Upper lobe of right lung (tissue), 1 donor: ENCODE measurements around the gene SLC44A5. TPM values are rescaled to one million over a fixed set of nuclear protein-coding genes. Genes with fewer than 3 reads are reported as not detected.
"Not testable (repeated sequence)": the region's sequence is repeated elsewhere in the genome, so short reads cannot be mapped to it uniquely, and the experiment has no call there.

Experiments used
- ATAC-seq: fragments of 200-7000 bp; cut with Tn5 transposase; one replicate; pipeline ENCODE4 v1.9.1; 2020; ENCODE audit warnings: mild to moderate bottlenecking, moderate library complexity
- DNase-seq: peaks from one replicate; pipeline ENCODE4 v3.0.0-alpha.2; 2020
- H3K27ac ChIP-seq: fragments of 200-600 bp; one replicate; pipeline ENCODE4 v1.8.0; 2022
- H3K27me3 ChIP-seq: fragments of 200-600 bp; one replicate; pipeline ENCODE4 v1.8.0; 2022; ENCODE audit warnings: mild to moderate bottlenecking
- H3K36me3 ChIP-seq: fragments of 200-600 bp; one replicate; pipeline ENCODE4 v1.8.0; 2022
- H3K4me1 ChIP-seq: fragments of 200-600 bp; one replicate; pipeline ENCODE4 v1.8.0; 2022
- H3K4me3 ChIP-seq: fragments of 200-600 bp; one replicate; pipeline ENCODE4 v1.8.0; 2022; ENCODE audit warnings: mild to moderate bottlenecking
- H3K9me3 ChIP-seq: fragments of 200-600 bp; one replicate; pipeline ENCODE4 v1.8.0; 2022
- intact Hi-C: fragments of 100-400 bp; cut with DNase I; formaldehyde crosslinking; loops from one replicate; pipeline ENCODE4 v1.11.0; 2022
- total RNA-seq: library from RNA; stranded (reverse); fragmentation: NEBNext Ultra II Directional; extraction: Animal tissue kit (Norgen Biotek cat#: 25700); gene quantifications from one replicate; pipeline ENCODE4 v1.2.1, GENCODE V29; 2021
- TF ChIP-seq, protein P1 (sequence below): fragments of 200-600 bp; IDR thresholded peaks from one replicate; pipeline ENCODE4 v1.8.0; 2022; ENCODE audit warnings: antibody characterized with exemption
- donor health status: DM: no; HTN: yes; CAD: no; lungs with severe emphysema.

Gene SLC44A5
- total RNA-seq, 1 donor from 2014 or later, result 0.55 TPM

DNA sequence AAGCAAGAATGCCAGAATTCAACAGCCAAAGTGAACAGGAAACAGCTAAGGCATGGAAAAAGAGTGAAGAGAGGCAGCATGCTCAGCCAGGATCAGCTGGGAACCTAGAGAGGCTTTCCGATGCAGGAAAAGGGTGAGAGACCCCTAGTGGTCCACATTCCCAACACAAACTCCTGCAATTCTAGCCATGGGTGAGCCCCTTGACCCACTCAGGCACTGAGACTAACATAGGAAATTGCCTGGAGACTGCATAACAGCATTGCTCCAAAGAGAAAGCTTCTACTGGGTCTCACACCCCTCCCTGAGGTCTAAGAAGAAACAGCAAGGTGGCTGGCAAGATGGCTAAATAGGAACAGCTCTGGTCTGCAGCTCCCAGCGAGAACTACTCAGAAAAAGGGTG, 353.5 kb downstream of the SLC44A5 start:
- intact Hi-C loops, result no loop called here
- DNase-seq (no peak), ATAC-seq (no peak)
- H3K4me3 ChIP-seq, result no peak overlapping the region
- no peaks in the 10 kb centered on the region for H3K4me1 ChIP-seq
- TF ChIP-seq, protein P1, sequence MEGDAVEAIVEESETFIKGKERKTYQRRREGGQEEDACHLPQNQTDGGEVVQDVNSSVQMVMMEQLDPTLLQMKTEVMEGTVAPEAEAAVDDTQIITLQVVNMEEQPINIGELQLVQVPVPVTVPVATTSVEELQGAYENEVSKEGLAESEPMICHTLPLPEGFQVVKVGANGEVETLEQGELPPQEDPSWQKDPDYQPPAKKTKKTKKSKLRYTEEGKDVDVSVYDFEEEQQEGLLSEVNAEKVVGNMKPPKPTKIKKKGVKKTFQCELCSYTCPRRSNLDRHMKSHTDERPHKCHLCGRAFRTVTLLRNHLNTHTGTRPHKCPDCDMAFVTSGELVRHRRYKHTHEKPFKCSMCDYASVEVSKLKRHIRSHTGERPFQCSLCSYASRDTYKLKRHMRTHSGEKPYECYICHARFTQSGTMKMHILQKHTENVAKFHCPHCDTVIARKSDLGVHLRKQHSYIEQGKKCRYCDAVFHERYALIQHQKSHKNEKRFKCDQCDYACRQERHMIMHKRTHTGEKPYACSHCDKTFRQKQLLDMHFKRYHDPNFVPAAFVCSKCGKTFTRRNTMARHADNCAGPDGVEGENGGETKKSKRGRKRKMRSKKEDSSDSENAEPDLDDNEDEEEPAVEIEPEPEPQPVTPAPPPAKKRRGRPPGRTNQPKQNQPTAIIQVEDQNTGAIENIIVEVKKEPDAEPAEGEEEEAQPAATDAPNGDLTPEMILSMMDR, result no peak
- no peaks in the 10 kb centered on the region for H3K27me3 ChIP-seq
- no peaks in the 10 kb centered on the region for H3K9me3 ChIP-seq
- H3K27ac ChIP-seq, result no peak overlapping the region
- no peaks in the 10 kb centered on the region for H3K36me3 ChIP-seq

DNA sequence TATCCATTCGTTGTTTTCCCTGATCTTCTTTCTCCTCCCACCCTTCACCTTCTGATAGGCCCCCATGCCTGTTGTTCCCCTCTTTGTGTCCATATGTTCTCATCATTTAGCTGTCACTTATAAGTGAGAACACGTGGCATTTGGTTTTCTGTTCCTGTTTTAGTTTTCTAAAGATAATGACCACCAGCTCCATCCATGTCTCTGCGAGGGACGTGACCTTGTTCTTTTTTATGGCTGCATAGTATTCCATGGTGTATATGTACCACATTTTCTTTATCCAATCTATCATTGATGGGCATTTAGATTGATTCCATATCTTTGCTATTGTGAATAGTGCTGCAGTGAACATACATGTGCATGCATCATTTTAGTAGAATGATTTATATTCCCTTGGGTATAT, 360.8 kb downstream of the SLC44A5 start:
- H3K27me3 ChIP-seq, H3K36me3 ChIP-seq, H3K4me1 ChIP-seq, ATAC-seq, intact Hi-C loops, H3K4me3 ChIP-seq, H3K27ac ChIP-seq, H3K9me3 ChIP-seq, DNase-seq: not testable (repeated sequence)

DNA sequence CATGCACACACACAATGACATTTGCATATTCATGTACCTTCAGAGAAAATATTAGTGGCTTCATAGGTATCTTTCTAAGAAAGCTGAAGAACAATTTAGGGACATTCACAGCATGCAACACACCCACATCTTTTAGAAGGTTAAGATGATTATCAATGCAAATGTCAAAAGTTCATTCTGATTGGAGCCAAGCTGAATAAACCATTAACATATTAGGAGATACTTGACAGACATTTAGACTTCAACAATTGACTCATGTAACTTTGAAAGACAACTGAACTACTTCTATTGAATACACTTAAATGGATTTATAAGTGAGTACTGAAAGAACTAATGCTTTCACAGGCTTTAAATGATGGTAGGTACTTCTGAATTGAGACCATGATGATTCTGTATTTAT, 365.7 kb downstream of the SLC44A5 start:
- TF ChIP-seq, protein P1, result no peak
- DNase-seq (no peak), ATAC-seq (no peak)
- no peak overlapping the region for H3K27ac ChIP-seq
- H3K36me3 ChIP-seq, result no peaks in the 10 kb centered on the region
- intact Hi-C loops, result no loop called here
- H3K4me1 ChIP-seq, result no peaks in the 10 kb centered on the region
- H3K9me3 ChIP-seq, result no peaks in the 10 kb centered on the region
- no peaks in the 10 kb centered on the region for H3K27me3 ChIP-seq
- H3K4me3 ChIP-seq, result no peak overlapping the region

DNA sequence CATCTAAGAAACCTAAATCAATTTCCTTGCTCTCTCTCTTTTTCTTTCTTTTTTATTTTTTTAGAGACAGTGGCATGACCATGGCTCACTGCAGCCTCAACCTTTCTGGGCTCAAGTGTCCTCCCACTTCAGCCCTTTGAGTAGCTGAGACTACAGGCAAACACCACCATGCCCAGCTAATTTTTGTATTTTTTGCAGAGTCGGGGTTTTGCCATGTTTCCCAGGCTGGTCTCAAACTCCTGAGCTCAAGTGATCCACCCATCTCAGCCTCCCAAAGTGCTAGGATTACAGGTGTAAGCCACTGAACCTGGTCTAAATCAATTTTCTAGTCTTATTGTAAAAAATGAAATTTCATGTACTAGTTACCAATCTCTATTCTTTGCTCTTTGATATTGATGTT, 367.8 kb downstream of the SLC44A5 start:
- Histone ChIP-seq H3K36me3 (no peaks in the 10 kb centered on the region), H3K27me3 (no peaks in the 10 kb centered on the region), H3K27ac (no peak overlapping the region), H3K4me1 (no peaks in the 10 kb centered on the region), H3K9me3 (no peaks in the 10 kb centered on the region), H3K4me3 (no peak overlapping the region)
- no peak for DNase-seq
- TF ChIP-seq, protein P1, result no peak
- intact Hi-C loops, result no loop called here
- no peak for ATAC-seq

DNA sequence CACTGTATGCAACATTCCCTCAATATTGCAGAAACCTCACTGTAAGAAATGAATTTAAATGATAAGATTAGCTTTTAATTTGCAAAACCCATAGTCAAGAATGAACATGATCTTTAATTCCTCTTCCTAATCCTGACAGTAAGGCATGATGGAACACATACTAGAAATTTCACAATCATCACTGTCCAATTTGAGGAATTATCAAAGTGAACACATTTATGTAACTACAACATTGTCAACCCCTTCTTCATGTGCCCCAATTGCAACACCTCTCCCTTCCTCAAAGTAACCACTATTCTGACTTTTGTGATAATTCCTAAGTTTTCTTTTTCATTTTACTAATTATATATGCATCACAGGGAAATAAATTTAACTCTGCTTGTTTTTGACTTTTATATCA, 373.6 kb downstream of the SLC44A5 start:
- no peaks in the 10 kb centered on the region for H3K9me3 ChIP-seq
- no peak overlapping the region for H3K4me3 ChIP-seq
- H3K27me3 ChIP-seq, result no peaks in the 10 kb centered on the region
- ATAC-seq (peak; percentile 46), DNase-seq (no peak)
- H3K4me1 ChIP-seq, result no peaks in the 10 kb centered on the region
- no peak overlapping the region for H3K27ac ChIP-seq
- H3K36me3 ChIP-seq, result no peaks in the 10 kb centered on the region
- TF ChIP-seq, protein P1, result no peak
- intact Hi-C loops, result no loop called here

DNA sequence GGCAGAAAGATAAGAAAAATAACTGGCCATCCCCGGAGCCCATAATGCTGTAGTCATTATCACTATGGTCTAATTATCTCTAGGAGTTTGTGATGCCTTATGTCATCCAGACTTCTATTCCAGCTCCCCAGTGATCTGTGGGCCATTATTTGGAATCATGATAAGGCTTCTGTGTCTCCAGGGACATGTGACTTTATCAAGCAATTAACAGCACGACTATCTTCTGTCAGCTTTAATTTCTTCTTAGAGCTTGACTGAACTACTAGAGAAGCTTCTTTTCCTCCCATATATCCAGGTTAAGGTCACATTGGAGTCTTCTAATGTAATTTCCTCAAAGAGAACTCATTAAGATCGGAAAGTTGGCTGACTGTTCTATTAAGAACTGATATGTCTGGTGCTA, 376.4 kb downstream of the SLC44A5 start:
- H3K27ac ChIP-seq, result no peak overlapping the region
- TF ChIP-seq, protein P1, result no peak
- DNase-seq (no peak), ATAC-seq (no peak)
- no peaks in the 10 kb centered on the region for H3K27me3 ChIP-seq
- intact Hi-C loops, result no loop called here
- H3K4me1 ChIP-seq, result no peaks in the 10 kb centered on the region
- no peaks in the 10 kb centered on the region for H3K9me3 ChIP-seq
- no peaks in the 10 kb centered on the region for H3K36me3 ChIP-seq
- H3K4me3 ChIP-seq, result no peak overlapping the region
